Measurements from ENCODE around the gene DVL2. TPM values are rescaled to one million over a fixed set of nuclear protein-coding genes. Genes with fewer than 3 reads are reported as not detected.
A peak's percentile ranks its signal among the peaks of the same experiment; 100 is the strongest.

The DVL2 gene
- total and polyA plus RNA-seq, 11 donors = 13.0 to 28.6 (median 17.2) TPM

GRCh38 chr17:7225711-7226331, 8.5 kb downstream of the DVL2 start:
- H3K27me3 ChIP-seq = no peaks in the 10 kb centered on the region
- 40 to 77% (median 73%) methylated on average over 3 to 21 of the region's 21 CpGs for WGBS, 4 donors
- H3K4me3 ChIP-seq = no peak overlapping the region
- ATAC-seq = peak; percentile 11 to 70 (median 40)
- H3K4me1 ChIP-seq = peaks cover 2 to 46% (median 22%) of the 10 kb centered on the region in 12 donors
- DNase-seq = peak in 1 of 5 donors; percentile 66
- H3K27ac ChIP-seq = peak overlapping the region in 7 of 12 donors; percentile 0 to 69 (median 49)
- no peaks in the 10 kb centered on the region for H3K9me3 ChIP-seq
- intact Hi-C loops (cut with DNase I) = no loop called here
- H3K36me3 ChIP-seq = peaks cover 0 to 97% (median 94%) of the 10 kb centered on the region in 9 donors
- TF ChIP-seq CTCF (IDR thresholded peaks at IDR 0.05) = no peak
- no peak for TF ChIP-seq POLR2A (IDR thresholded peaks at IDR 0.05)

GRCh38 chr17:7224661-7225111, 9.6 kb downstream of the DVL2 start:
- Histone ChIP-seq H3K9me3 (no peaks in the 10 kb centered on the region), H3K4me3 (no peak overlapping the region), H3K27me3 (no peaks in the 10 kb centered on the region), H3K27ac (peak overlapping the region in 6 of 12 donors; percentile 8 to 69 (median 26)), H3K36me3 (peaks cover 0 to 89% (median 86%) of the 10 kb centered on the region in 9 donors), H3K4me1 (peaks cover 6 to 51% (median 25%) of the 10 kb centered on the region in 12 donors)
- DNase-seq (peak in 1 of 5 donors; percentile 53), ATAC-seq (no peak)
- TF ChIP-seq POLR2A (IDR thresholded peaks at IDR 0.05) = no peak
- TF ChIP-seq CTCF (IDR thresholded peaks at IDR 0.05) = no peak
- WGBS, 4 donors = 58 to 67% (median 62%) methylated on average over 8 to 15 of the region's 15 CpGs
- intact Hi-C loops (cut with DNase I) = no loop called here

GRCh38 chr17:7224110-7224509, 10.2 kb downstream of the DVL2 start:
- no peak for ATAC-seq
- no peaks in the 10 kb centered on the region for H3K9me3 ChIP-seq
- H3K4me3 ChIP-seq = no peak overlapping the region
- intact Hi-C loops (cut with DNase I) = no loop called here
- WGBS, 4 donors = 64 to 76% (median 70%) methylated on average over 10 of the region's 10 CpGs
- no peaks in the 10 kb centered on the region for H3K27me3 ChIP-seq
- peaks cover 0 to 84% (median 81%) of the 10 kb centered on the region in 9 donors for H3K36me3 ChIP-seq
- peaks cover 6 to 55% (median 27%) of the 10 kb centered on the region in 12 donors for H3K4me1 ChIP-seq
- peak in 3 of 5 donors; percentile 21 to 56 (median 24) for DNase-seq
- TF ChIP-seq POLR2A (IDR thresholded peaks at IDR 0.05) (no peak), CTCF (IDR thresholded peaks at IDR 0.05) (no peak)
- peak overlapping the region in 4 of 12 donors; percentile 8 to 69 (median 18) for H3K27ac ChIP-seq

- ATAC-seq = no peak
- WGBS, 4 donors = 66 to 86% (median 77%) methylated on average over 4 of the region's 4 CpGs
- H3K27ac ChIP-seq = peak overlapping the region in 1 of 12 donors; percentile 2
- H3K27me3 ChIP-seq = no peaks in the 10 kb centered on the region
- peaks cover 0 to 76% (median 73%) of the 10 kb centered on the region in 9 donors for H3K36me3 ChIP-seq
- intact Hi-C loops (cut with DNase I) = no loop called here
- no peak overlapping the region for H3K4me3 ChIP-seq
- no peaks in the 10 kb centered on the region for H3K9me3 ChIP-seq
- no peak for TF ChIP-seq POLR2A (IDR thresholded peaks at IDR 0.05)
- no peak for TF ChIP-seq CTCF (IDR thresholded peaks at IDR 0.05)
- no peak for DNase-seq
- H3K4me1 ChIP-seq = peaks cover 6 to 62% (median 34%) of the 10 kb centered on the region in 12 donors
These were observed 10.9 kb downstream of the DVL2 start for GRCh38 chr17:7223375-7223774.

Data from heart left ventricle (tissue), 16 donors.